ENCODE measurements around the gene KCNQ5.

The KCNQ5 gene

GRCh38 chr6:72836971-72837370 is 215.1 kb downstream of the KCNQ5 start:
- in situ Hi-C loops (cut with HindIII; ENCODE audit: low sequenced_read_pairs): no loop called here
- DNase-seq (ENCODE audit: low read depth): no peak
- no peak overlapping the region for H3K4me3 ChIP-seq (ENCODE audit: low read depth, low read length)
- TF ChIP-seq CTCF (IDR thresholded peaks at IDR 0.05; ENCODE audit: low read depth, low read length, missing control alignments): no peak

GRCh38 chr6:72841195-72841594 is 219.3 kb downstream of the KCNQ5 start:
- in situ Hi-C loops (cut with HindIII; ENCODE audit: low sequenced_read_pairs): no loop called here

GRCh38 chr6:72842140-72842539 is 220.3 kb downstream of the KCNQ5 start:
- in situ Hi-C loops (cut with HindIII; ENCODE audit: low sequenced_read_pairs): no loop called here
- H3K4me3 ChIP-seq (ENCODE audit: low read depth, low read length): no peak overlapping the region
- TF ChIP-seq CTCF (IDR thresholded peaks at IDR 0.05; ENCODE audit: low read depth, low read length, missing control alignments): no peak
- no peak for DNase-seq (ENCODE audit: low read depth)

More at GRCh38 chr6:72841195-72841594, 219.3 kb downstream of the KCNQ5 start:
- no peak overlapping the region for H3K4me3 ChIP-seq (ENCODE audit: low read depth, low read length)
- TF ChIP-seq CTCF (IDR thresholded peaks at IDR 0.05; ENCODE audit: low read depth, low read length, missing control alignments): no peak
- DNase-seq (ENCODE audit: low read depth): no peak

- H3K4me3 ChIP-seq (ENCODE audit: low read depth, low read length): no peak overlapping the region
- no peak for DNase-seq (ENCODE audit: low read depth)
- in situ Hi-C loops (cut with HindIII; ENCODE audit: low sequenced_read_pairs): no loop called here
- no peak for TF ChIP-seq CTCF (IDR thresholded peaks at IDR 0.05; ENCODE audit: low read depth, low read length, missing control alignments)
These were observed 222.8 kb downstream of the KCNQ5 start for GRCh38 chr6:72844614-72845013.

GRCh38 chr6:72849346-72849745 is 227.5 kb downstream of the KCNQ5 start:
- TF ChIP-seq CTCF (IDR thresholded peaks at IDR 0.05; ENCODE audit: low read depth, low read length, missing control alignments): no peak
- DNase-seq (ENCODE audit: low read depth): no peak
- in situ Hi-C loops (cut with HindIII; ENCODE audit: low sequenced_read_pairs): no loop called here
- H3K4me3 ChIP-seq (ENCODE audit: low read depth, low read length): no peak overlapping the region

- TF ChIP-seq CTCF (IDR thresholded peaks at IDR 0.05; ENCODE audit: low read depth, low read length, missing control alignments): no peak
- in situ Hi-C loops (cut with HindIII; ENCODE audit: low sequenced_read_pairs): no loop called here
- DNase-seq (ENCODE audit: low read depth): no peak
- H3K4me3 ChIP-seq (ENCODE audit: low read depth, low read length): no peak overlapping the region
These were observed 228.2 kb downstream of the KCNQ5 start for GRCh38 chr6:72850040-72850439.

GRCh38 chr6:72850469-72850868 is 228.6 kb downstream of the KCNQ5 start:
- in situ Hi-C loops (cut with HindIII; ENCODE audit: low sequenced_read_pairs): no loop called here
- DNase-seq (ENCODE audit: low read depth): no peak
- no peak for TF ChIP-seq CTCF (IDR thresholded peaks at IDR 0.05; ENCODE audit: low read depth, low read length, missing control alignments)
- H3K4me3 ChIP-seq (ENCODE audit: low read depth, low read length): no peak overlapping the region

All from astrocyte of the cerebellum (primary cell).